ENCODE measurements around the gene ALKAL2. TPM values are rescaled to one million over a fixed set of nuclear protein-coding genes. Genes with fewer than 3 reads are reported as not detected.

Gene ALKAL2
- total RNA-seq, 2 donors from 2014 or later: 0.72 to 3.3 TPM

DNA sequence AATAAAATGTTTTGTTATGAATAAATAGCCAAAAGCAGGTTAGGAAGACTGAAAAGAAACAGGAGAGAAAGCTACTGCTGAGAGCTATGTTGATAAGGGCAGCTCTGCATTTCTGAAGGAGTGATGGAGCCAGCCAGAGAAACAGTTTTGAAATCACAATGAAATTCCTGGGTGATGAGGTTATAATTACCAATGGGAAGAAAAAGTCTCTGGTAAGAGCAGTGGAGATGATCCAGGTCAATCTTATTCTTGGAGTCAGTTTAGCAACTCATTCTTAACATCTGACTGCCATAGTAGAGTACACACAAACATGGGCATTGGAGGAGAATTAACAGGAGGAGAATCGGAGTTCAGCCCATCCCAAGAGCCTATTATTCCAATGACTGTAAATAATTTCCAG is 2.4 kb downstream of the ALKAL2 start:
- DNase-seq: no peak
- intact Hi-C loops (cut with DNase I): no loop called here
- Histone ChIP-seq H3K4me1 (peaks cover 11% of the 10 kb centered on the region), H3K9ac (ENCODE audit: low read depth in 2 of 2, low read length in 2 of 2) (no peak overlapping the region), H3K9me3 (no peaks in the 10 kb centered on the region), H3K36me3 (no peaks in the 10 kb centered on the region), H3K27ac (no peak overlapping the region), H3K27me3 (peaks cover 34% of the 10 kb centered on the region), H3K4me3 (no peak overlapping the region)
- TF ChIP-seq, protein P1, sequence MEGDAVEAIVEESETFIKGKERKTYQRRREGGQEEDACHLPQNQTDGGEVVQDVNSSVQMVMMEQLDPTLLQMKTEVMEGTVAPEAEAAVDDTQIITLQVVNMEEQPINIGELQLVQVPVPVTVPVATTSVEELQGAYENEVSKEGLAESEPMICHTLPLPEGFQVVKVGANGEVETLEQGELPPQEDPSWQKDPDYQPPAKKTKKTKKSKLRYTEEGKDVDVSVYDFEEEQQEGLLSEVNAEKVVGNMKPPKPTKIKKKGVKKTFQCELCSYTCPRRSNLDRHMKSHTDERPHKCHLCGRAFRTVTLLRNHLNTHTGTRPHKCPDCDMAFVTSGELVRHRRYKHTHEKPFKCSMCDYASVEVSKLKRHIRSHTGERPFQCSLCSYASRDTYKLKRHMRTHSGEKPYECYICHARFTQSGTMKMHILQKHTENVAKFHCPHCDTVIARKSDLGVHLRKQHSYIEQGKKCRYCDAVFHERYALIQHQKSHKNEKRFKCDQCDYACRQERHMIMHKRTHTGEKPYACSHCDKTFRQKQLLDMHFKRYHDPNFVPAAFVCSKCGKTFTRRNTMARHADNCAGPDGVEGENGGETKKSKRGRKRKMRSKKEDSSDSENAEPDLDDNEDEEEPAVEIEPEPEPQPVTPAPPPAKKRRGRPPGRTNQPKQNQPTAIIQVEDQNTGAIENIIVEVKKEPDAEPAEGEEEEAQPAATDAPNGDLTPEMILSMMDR (IDR thresholded peaks at IDR 0.05): no peak

DNA sequence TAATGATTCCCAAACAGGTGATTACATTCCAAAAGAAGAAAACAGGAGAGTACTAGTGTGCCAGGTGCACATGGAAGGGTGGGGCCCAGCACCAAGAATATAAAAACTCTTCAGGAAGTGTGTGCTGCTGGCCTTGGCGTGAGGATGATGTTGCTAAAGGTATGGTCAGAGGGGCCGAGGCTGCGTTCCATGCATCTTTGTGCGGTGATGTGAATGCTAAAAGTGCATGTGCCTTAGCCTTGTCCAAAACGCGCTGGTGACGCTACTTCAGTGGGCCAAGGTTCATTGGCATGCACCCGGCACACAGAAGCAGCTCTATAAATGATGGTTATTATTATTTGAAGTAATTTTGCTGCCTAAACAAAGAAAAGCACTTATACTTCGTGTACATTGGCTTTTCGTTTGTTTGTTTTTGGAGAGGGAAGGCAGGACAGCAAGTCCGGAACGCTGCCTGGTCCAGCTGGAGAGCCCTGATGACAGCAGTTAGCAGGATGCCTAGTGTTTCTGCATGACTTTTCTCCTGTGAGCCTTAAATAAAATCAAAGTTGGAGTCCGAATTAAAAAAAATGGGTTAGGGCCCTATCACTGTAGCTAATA is 2.9 kb downstream of the ALKAL2 start:
- intact Hi-C loops (cut with DNase I): no loop called here
- Histone ChIP-seq H3K4me3 (no peak overlapping the region), H3K9me3 (no peaks in the 10 kb centered on the region), H3K27me3 (peaks cover 32% of the 10 kb centered on the region), H3K27ac (no peak overlapping the region), H3K9ac (ENCODE audit: low read depth in 2 of 2, low read length in 2 of 2) (no peak overlapping the region), H3K4me1 (peaks cover 11% of the 10 kb centered on the region), H3K36me3 (no peaks in the 10 kb centered on the region)
- TF ChIP-seq, protein P1 (IDR thresholded peaks at IDR 0.05): no peak
- DNase-seq: no peak

- no peak for DNase-seq
- Histone ChIP-seq H3K4me3 (no peak overlapping the region), H3K9ac (ENCODE audit: low read depth in 2 of 2, low read length in 2 of 2) (no peak overlapping the region), H3K27me3 (peaks cover 24% of the 10 kb centered on the region), H3K36me3 (no peaks in the 10 kb centered on the region), H3K4me1 (peaks cover 6% of the 10 kb centered on the region), H3K9me3 (no peaks in the 10 kb centered on the region), H3K27ac (no peak overlapping the region)
- intact Hi-C loops (cut with DNase I): no loop called here
- TF ChIP-seq, protein P1 (IDR thresholded peaks at IDR 0.05): no peak
These were observed 3.7 kb downstream of the ALKAL2 start for GRCh38 chr2:283996-284794.

DNA sequence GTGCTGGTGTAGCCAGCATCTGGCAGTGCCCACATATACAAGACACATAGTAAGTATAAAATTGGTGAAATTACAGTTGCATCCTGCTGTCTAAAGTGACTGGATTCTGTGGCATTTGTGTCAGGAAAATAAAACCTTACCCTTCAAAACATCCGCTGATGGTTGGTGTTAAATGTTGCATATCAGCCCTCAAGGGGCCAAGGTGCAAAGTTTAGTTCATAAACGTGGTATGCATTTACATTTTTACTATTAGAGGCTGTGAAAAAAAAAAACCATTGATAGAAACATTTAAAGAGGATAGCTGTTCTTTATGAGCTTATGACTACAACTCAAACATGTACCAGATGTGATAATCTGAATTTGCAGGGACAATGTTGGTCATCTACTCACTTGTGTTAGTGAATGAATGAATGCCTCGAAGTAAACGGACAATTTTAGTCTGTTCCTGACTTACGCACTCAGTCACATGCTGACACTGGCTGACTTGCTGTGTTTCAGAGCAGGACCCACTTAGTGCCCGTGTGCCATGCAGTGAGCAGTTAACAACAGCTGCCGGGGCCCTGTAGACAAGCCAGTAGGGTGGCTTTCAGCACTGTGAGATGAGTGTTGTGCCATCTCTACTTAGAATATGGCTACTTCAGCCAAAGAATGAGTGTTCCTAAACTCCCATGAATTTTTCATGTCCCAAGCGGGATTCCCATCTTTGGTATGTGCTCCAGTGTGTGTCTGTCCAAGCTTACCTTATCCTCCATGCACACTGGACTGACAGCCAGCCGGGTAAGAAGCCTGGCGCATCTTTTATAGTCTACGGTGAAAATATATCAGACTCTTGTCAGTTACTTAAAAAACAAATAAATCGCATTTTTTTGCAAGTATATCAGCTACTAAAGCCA is 5.3 kb downstream of the ALKAL2 start:
- Histone ChIP-seq H3K36me3 (peaks cover 5% of the 10 kb centered on the region), H3K27me3 (peaks cover 11% of the 10 kb centered on the region), H3K4me3 (no peak overlapping the region), H3K9ac (ENCODE audit: low read depth in 2 of 2, low read length in 2 of 2) (no peak overlapping the region), H3K9me3 (no peaks in the 10 kb centered on the region), H3K4me1 (peaks cover 4% of the 10 kb centered on the region), H3K27ac (no peak overlapping the region)
- no peak for DNase-seq
- intact Hi-C loops (cut with DNase I): no loop called here
- TF ChIP-seq, protein P1 (IDR thresholded peaks at IDR 0.05): no peak

DNA sequence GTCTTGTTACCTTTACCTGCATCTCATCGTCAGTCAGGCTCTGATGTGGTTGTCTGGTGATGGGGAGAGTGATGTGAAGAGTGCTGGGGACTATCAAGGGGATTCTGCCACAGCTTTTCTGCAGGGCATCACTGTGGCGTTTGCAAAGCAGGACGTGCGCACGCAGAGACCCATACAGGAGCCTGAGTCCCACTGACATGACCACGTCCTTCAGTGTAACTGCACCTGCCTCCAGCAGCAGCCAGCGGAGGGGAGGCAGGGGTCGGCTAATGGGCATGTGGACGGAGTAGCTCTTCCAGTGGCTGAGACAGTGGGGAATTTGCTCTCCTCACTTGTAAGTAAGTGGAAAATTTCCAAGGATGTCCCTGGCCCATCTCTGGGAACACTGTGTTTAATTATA is 6.5 kb downstream of the ALKAL2 start:
- intact Hi-C loops (cut with DNase I): no loop called here
- Histone ChIP-seq H3K9ac (ENCODE audit: low read depth in 2 of 2, low read length in 2 of 2) (no peak overlapping the region), H3K27ac (no peak overlapping the region), H3K36me3 (peaks cover 5% of the 10 kb centered on the region), H3K9me3 (no peaks in the 10 kb centered on the region), H3K4me3 (no peak overlapping the region), H3K4me1 (no peaks in the 10 kb centered on the region), H3K27me3 (no peaks in the 10 kb centered on the region)
- no peak for DNase-seq
- TF ChIP-seq, protein P1 (IDR thresholded peaks at IDR 0.05): no peak
